Measurements from ENCODE around the gene PAK1.

PAK1 gene

DNA sequence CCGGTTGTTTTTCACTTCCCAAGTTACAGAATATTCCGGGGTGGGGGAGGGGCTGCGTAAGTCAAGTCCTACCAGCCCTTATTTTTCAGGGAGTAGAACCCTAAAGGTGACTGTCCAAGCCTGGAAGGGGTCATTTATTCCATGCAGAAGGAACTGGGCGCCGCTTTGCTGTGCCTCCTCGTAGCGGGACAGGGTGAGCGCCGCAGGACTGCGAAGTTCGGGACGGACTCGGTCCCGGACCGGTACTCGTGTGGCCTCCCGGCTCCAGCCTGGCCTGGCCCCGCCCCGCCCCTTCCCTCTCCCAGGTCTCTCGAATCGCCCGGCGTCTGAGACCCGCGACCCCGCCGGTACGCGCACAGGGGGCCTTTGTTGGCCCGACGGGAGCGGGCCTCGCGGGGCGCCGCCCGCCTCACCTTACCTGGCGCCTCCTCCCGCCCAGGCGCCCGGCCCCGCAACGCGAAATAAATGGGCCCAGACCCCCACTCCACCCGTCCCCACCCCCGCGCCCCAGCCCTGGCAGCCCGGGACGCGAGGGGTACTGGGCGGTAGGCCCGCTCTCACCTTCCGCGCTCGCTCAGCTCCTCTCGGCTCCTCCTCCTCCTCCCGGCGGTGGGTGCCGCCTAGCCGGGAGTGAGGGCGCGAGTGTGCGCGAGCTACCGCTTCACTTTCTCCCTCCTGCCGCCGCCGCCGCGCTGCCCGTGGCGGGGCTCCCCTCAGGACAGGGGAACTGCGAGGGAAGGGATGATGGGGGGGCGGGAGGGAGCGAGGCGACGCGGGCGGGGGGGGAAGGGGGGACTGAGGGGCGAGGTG is 698 bp downstream of the PAK1 start:
- DNase-seq (ENCODE audit: low read depth), result peak; percentile 58

DNA sequence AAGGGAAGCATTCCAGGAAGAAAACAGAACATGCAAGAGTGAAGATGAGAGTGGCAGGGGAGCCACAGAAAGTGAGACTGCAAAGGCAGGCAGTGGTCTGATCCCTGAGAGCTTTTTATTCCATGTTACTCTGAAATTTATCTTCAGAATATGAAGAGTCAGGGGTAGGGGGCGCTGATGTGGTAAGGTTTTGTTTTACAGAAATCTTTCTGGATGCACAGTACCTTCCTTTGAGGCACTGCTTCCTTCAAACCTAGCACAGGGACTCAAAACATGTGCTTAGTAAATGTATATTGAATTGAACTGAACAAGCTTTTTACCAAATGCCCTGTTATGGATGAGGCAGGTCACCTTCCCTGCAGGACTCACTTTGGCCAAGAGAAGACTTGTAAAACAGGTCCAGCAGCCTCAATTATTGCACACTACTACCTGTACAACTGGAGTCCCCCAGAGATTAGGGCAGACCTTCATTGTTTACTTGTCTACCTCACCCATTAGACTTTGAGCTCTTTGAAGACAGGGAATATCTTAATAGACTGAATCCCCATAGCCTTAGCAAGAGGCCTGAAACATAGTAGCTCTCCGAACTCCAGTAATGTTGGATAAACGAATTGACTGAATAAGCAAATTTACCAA is 2.2 kb downstream of the PAK1 start:
- peak; percentile 30 for DNase-seq (ENCODE audit: low read depth)

DNA sequence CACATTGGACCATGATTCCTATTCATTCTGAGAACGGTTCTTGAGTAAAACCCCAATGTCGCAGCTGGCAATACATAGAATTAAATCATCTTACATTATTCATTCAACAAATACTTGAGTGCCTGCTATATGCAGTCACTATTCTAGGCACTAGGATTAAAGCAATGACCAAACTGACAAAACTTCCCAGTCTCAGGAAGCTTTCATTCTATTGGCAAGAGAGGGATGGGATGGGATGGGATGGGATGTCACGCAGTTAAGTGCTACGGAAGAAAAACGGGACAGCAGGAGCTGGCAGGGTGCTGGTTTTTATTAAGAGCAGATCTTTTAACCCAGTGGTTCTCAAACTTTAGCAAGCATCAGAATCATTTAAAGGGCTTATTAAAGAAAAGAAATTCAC is 2.9 kb downstream of the PAK1 start:
- no peak for DNase-seq (ENCODE audit: low read depth)

DNA sequence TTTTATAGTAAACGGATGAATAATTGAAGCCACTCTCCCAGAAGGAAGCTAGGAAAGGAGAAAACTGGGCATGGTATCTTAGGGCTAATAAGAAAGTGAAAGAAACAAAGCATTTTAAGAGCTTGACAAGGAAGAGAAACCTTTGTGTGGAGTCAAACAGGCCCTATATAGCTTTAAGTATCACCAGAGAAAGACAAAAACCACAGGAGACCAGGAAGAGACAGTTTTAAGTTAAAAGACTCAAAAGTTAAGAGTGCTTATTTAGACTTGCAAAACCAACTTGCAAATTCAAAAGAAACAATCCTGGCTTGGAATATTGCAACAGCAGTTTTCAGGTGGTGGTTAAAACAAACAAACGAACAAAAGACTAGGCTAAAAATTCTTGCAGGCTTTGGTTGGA is 3.4 kb downstream of the PAK1 start:
- no peak for DNase-seq (ENCODE audit: low read depth)

DNA sequence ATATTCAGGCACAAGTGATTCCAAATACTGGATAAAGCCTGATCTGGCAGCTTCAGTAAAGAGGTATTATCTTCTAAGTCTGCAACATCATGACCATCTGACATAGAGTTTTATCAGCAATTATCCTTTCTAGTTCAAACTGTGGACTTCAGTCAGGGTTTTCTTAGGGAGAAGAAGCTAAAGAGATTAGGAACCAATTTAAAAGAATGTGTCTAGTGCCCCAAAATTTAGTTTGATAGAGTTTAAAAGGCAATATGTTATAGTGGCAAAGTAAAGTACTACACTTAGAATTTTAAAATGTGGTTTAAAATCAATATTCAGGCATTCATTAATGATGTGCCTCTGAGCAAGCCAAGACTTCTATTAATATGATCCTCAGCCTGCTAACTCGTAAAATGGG is 5.4 kb downstream of the PAK1 start:
- DNase-seq (ENCODE audit: low read depth), result no peak

DNA sequence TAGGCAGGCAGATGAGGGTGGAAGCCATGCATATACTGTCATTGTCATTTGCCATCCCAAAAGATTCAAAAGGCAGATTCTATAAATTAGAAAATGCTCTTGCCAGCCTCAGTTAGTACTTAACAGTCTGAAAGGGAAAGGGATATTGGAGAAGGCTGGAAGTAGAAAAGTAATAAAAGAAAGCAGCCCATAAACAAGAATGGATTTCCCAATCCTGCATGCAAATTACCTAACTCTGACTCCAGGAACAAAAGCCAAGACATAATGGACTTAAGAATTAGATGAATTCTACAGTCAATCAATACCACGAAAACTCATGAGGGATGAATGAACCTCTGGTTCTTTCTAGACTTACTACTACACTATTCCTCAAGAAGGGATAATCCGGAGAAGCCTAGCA is 5.9 kb downstream of the PAK1 start:
- DNase-seq (ENCODE audit: low read depth), result no peak

DNA sequence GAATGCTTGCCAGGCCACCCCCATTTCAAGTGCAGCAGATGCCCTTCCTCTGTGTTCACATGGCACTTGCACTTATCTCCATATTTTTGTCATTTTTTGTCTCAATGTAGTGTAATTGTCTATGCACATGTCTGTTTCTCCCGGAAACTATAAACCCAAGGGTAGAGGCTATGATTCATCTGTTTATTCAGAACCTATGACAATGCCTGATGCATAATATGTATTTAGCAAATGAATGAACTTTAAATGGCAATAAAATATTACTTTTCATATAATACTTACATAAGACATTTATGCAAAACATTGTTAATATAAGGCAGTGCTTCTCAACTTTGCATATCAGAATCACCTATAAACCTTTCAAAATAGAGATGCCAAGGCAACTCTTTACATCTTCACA is 6.7 kb downstream of the PAK1 start:
- peak; percentile 71 for DNase-seq (ENCODE audit: low read depth)

DNA sequence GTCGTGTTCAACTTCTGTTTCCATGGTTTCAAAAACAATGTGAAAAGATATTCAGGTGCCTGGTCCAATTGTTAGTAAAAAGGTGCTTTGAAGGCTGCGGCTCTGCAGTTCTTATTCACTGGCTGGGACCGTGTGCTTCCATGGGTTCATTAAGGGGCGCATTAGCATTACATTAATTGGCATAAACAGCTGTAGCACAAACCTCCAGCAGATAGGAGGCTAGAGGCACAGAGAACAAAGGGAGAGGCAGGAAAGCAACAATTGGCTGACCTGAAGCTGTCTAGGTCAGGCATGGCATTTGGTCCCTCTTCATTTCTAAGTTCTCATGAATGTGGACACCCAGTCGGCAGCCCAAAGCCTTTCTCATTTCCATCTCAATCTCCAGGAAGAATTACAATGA is 16.6 kb downstream of the PAK1 start:
- no peak for DNase-seq (ENCODE audit: low read depth)

DNA sequence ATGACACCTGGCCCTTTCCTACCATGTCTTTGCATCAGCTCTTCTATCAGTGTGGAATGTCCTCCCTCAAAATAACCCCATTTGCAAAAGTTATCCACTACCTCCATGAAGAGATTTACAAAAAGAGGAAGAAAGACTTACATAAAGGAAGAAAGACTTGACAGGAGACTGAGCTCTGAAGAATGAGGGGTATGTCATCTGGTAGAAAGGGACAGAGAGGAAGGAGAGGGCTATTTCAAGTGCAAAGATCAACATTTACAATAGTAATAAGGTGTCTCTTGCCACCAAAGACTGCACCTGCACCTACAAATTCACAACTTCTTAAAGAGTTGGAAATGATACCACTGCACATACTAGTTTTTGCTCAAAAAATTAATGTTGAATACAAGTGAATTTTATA is 18.2 kb downstream of the PAK1 start:
- no peak for DNase-seq (ENCODE audit: low read depth)

DNA sequence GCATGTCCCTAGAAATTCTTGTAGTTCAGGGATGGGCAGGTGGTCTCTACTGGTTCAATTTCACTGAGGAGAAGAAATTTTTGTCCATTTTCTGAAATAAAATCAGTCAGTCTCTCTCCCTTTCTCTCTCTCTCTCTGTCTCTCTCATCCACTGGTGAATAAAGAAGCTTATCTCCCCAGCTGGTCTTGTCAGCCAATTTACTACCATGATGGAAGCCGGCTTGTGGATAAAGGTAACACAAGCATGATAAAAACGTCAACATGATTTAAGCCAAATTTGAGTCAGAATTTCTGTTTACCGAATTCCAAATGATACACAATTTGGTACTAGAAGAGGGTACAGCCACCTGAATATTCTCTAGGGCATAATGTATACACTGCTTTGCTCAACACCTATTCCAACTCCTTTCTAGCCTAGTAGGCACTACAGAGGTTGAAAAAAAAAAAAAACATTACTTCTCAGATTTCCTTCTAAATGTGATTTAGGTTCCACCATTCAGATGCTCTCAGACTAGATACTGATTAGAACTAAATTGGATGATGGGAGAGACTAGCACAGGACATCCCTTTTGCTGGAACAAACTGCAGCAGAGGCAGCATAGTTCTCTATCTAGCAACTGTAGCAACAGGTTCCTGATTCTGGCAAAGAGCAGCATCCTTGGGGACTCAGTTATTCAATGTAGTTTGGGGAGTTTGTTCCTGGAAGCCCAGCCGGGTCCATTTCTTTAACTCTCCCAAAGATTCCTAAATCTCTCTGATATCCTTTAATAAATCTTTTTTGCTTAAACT is 18.8 kb downstream of the PAK1 start:
- no peak for DNase-seq (ENCODE audit: low read depth)

DNA sequence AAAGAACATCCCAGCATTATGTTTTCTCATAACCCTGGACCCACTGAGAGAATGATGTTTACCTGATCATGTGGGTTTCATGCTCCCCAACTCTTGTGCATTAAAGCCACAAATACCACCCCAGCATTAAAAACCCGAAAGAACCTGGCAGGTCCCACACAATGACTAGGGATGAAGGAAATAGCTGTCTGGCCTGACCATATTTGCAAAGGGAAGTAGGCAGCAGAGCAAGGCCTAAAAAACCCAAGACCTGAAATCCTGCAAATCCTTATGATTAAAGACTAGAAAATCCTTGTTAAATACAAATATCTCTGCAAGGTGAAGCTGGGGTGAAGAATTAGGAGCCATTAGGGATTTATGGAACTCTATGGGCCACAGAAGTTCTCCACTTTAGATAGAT is 23.7 kb downstream of the PAK1 start:
- DNase-seq (ENCODE audit: low read depth), result no peak

DNA sequence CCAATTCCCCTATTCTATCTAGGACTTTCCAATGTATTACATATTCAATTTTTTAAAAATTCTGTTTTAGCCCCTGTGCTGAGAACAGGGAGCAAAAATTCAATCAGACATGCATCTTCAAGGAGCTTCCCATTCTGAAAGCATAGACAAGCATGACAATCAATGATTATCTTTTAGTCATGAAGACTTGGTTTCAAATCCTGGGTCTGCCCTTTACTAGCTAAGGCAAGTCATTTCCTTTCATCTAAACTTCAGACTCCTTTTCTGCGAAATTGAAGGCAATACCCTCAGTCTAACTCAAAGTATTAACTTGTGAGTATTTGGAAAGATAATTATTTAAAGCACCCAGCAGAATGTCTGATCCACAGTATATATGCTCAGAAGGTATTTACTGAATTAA is 24.1 kb downstream of the PAK1 start:
- no peak for DNase-seq (ENCODE audit: low read depth)

DNA sequence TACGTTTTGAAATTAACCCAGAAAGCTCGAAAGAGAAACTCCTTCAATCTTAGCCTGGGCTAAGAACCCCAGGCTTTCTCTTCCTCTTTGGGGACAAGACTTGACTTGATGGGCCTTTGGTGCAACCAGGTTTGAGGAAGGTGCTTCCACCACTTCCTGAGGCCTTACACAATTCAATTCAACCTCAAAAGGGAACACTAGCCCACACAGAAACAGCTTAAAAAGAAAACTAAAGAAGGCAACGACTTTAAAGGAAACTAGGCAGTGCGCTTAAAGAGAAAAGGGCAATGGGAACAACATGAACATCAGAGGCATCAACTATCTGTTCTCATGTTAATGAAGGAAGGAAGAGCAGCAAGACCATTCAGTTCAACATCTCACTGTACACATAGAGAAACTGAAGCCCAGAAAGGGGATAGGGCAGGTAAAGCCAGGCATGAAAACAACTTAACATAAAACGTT is 24.8 kb downstream of the PAK1 start:
- DNase-seq (ENCODE audit: low read depth), result no peak

DNA sequence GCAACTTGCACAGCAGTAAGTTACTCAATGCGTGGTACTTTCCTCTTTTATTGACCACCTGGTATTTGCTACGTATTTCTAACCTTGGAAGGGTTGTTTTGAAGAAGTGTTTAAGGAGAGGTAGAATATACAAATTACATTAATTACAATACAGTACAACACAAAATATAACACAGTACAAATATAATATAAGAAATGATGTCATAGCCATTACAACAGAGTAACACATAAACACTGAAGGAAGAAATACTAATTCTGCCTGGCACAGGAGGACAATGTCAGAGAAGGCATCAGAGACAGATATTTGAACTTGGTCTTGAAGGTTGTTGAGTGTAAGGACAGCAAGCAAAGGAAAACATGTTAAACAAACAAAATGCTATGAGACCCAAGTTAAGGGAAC is 25.6 kb downstream of the PAK1 start:
- no peak for DNase-seq (ENCODE audit: low read depth)

DNA sequence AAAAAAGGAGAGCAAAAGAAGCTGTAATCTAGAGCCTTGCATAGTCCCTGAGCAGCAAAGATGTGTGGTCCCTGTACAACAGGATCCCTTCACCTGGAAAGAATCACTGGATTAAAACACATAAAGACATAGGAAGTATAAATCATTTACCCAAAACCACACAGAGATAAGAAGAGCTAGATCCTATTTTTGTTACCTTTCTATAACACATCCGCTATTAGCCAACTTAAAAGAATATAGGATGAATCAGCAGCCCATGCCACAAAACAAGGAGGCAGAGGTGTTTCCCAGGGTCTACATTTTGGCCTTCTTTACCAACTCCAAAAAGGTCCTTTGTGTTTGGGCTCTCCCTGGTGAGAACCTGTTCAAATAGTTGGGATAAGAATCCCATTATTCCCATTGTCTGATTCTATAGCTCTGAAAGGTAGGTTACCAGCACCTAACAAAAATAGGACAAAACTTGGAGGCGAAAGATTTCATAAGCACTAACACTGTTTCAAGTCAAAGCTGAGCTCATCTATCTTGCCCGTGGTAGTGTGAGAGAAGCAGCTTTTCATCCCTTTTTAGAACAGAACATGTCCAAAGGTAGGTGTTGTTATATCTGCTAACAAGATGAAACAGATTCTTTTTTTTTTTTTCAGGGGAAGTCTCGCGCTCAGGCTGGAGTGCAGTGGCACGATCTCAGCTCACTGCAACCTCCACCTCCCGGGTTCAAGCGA is 26.8 kb downstream of the PAK1 start:
- DNase-seq (ENCODE audit: low read depth), result no peak

DNA sequence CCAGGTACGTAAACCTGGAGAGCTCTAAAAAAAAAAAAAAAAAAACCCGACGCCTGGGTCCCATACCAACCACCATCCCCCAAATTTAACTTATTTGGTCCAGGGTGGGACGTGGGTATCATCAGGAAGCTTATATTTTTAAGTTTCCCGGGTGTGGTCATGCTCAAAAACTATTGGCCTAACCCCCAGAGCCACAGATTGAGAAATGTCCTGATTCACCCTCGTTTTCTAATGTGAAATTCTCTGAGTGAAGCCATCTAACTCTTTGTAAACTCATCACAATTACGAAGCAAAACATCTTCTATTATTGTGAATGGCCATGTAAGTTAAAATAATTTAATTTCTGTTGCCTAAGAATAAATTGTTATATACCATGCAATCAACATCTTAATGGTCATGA is 29.6 kb downstream of the PAK1 start:
- no peak for DNase-seq (ENCODE audit: low read depth)

DNA sequence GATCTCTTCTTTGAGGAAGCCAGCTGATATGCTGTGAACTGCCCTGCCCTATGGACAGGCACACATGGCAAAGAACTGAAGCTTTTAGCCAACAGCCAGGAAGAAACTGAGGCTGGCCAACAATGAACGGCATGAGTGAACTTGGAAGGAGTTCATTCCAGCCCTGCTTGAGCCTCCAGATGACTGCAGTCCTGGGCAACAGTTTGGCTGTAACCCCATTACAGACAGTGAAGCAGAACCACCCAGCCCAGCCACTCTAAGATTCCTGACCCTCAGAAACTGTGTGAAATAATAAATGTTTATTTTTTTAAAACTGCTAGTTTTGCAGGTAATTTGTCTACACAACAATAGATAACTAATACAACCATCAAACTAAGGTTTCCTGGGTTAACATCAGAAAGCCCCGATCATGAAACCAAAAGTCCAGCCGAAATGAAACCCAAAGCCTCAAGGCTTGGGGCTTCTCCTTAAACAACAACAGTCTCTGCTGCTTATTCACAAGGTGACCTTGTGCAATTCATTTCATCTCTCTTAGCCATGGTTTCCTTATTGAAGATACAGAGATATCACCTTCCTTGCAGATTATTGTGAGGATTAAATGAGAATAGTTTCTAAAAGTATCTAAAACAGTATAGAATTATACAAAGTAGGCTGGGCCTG is 31.4 kb downstream of the PAK1 start:
- DNase-seq (ENCODE audit: low read depth), result no peak

DNA sequence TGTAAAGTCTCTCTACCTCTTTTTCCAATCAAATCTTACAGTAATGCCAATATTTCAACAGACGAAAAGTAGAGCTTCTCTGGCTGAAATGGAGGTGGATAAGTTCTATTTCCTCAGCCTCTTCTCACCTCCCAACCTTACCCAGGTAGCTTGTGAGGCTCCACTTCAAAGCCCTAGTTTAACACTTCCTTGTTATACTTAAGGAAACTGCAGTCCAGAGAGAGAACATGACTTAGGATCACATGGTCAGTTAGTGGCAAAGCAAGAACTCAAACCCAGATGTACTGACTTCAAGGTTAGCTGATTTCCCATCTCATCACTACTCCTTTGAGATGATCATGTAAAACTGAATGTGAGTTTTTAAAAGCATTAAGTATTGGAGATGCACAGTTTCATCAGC is 32.5 kb downstream of the PAK1 start:
- DNase-seq (ENCODE audit: low read depth), result no peak

DNA sequence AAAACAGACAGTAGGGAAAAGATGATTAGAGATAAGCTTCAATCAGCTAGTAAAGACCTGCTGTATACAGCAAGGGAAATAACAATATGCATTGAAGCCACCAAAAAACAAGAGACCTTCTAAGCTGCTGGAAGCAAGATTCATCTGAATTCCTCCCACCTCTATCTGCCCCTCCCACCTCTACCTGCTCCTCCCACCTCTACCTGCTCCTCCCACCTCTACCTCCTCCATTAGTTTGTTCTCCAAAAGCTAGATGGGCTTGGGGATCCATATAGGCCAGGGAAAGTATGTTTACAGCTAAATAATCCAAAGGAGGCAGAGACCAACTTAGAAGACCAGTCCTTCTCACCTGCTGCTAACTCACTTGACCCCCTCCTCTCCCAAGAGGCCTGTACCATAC is 33.2 kb downstream of the PAK1 start:
- DNase-seq (ENCODE audit: low read depth), result no peak

DNA sequence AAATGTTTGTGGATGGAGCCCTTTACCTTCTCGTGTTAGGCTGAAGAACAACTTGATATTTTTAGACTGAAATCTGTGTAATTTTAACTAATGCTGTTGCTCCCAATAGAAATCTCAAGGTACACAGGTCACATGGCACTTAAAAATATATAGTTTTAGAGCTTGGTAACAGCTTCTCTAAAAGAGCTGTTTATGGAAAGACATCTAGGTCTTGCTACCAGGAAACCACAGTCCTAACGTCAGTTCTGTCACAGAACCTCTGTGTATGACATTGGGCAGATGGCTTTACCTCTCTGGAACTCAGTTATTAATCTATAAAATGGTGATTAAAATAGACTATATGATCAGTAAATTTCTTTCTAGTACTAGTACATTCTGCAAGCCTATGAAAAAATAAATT is 35.4 kb downstream of the PAK1 start:
- no peak for DNase-seq (ENCODE audit: low read depth)

DNA sequence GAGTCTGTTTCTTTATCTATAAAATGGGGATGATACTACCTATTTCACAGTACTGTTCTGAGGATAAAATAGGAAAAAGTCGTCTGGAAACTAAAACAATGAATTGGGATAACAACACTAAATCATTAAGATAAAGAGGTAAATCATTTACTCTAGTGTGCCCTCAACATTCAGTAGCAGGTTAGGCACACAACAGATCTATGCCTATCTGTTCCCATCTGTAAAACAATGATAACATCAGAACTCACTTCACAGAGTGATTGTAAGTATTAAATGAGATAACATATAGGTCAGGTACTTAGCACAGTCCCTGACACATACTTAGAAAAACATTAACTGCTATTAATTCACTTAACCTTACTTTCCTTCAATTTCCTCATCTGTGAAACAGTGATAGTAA is 36.9 kb downstream of the PAK1 start:
- no peak for DNase-seq (ENCODE audit: low read depth)

DNA sequence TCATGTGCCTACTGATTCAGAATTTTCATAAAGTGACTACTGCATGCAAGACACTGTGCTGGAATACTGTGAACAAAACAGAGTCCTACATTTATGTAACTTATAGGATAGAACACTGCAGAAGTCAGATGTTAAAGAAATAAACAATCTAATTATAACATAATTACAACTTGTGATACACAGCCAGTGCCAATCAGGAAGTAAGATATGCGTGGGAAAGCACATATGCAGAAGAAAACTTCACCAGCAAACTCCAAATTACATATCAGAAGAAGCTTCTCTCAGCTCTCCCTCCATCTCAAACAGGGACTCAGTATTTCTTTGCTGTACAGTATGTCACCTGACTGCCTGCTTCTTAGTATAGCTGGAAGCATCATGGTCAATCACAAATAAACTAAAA is 37.4 kb downstream of the PAK1 start:
- no peak for DNase-seq (ENCODE audit: low read depth)
